ENCODE measurements around the gene SEC23IP. TPM values are rescaled to one million over a fixed set of nuclear protein-coding genes. Genes with fewer than 3 reads are reported as not detected.

SEC23IP gene
- total RNA-seq, 1 donor from 2014 or later: 39.2 TPM

- Histone ChIP-seq H4K20me1 (ENCODE audit: low read depth) (peaks cover 5% of the 10 kb centered on the region), H3F3A (ENCODE audit: low read depth) (peaks cover 15% of the 10 kb centered on the region), H3K4me1 (peaks cover 5% of the 10 kb centered on the region), H3K79me2 (ENCODE audit: low read depth) (no peaks in the 10 kb centered on the region), H3K36me3 (peaks cover 35% of the 10 kb centered on the region), H3K4me3 (no peak overlapping the region), H3K9ac (no peak overlapping the region), H3K4me2 (no peak overlapping the region), H3K27me3 (no peaks in the 10 kb centered on the region), H2AFZ (replicated peaks) (no peak overlapping the region), H3K9me3 (ENCODE audit: low read depth) (no peaks in the 10 kb centered on the region), H3K27ac (peak overlapping the region; percentile 79)
- peaks cover 21% of the 10 kb centered on the region for H3K36me3 Mint-ChIP-seq
- peaks cover 11% of the 10 kb centered on the region for H3K4me1 Mint-ChIP-seq
- H3K9me3 Mint-ChIP-seq: no peaks in the 10 kb centered on the region
- TF ChIP-seq EZH2phosphoT487 (IDR thresholded peaks at IDR 0.05): no peak
- no peak for TF ChIP-seq EZH2 (IDR thresholded peaks at IDR 0.05)
- TF ChIP-seq CTCF (IDR thresholded peaks at IDR 0.05): no peak
- no peak for DNase-seq (ENCODE audit: low spot score)
- peak overlapping the region; percentile 57 for H3K27ac Mint-ChIP-seq
- no peak overlapping the region for H3K4me3 Mint-ChIP-seq
- no peaks in the 10 kb centered on the region for H3K27me3 Mint-ChIP-seq (ENCODE audit: insufficient read depth, low read depth)
These were observed 40.1 kb downstream of the SEC23IP start for GRCh38 chr10:119932631-119933030.

- Mint-ChIP-seq H3K9me3 (no peaks in the 10 kb centered on the region), H3K36me3 (peaks cover 23% of the 10 kb centered on the region), H3K4me3 (no peak overlapping the region)
These were observed 40.6 kb downstream of the SEC23IP start for GRCh38 chr10:119933179-119933578.

GRCh38 chr10:119940487-119940886, 48.0 kb downstream of the SEC23IP start:
- H3K4me1 ChIP-seq: no peaks in the 10 kb centered on the region
- H3K27ac Mint-ChIP-seq: no peak overlapping the region
- H3K4me1 Mint-ChIP-seq: no peaks in the 10 kb centered on the region
- H3K36me3 Mint-ChIP-seq: peaks cover 34% of the 10 kb centered on the region
- H3K9ac ChIP-seq: no peak overlapping the region
- H3K79me2 ChIP-seq (ENCODE audit: low read depth): no peaks in the 10 kb centered on the region
- no peaks in the 10 kb centered on the region for H3K27me3 Mint-ChIP-seq (ENCODE audit: insufficient read depth, low read depth)
- no peak overlapping the region for H2AFZ ChIP-seq (replicated peaks)
- H3K27me3 ChIP-seq: no peaks in the 10 kb centered on the region
- H3K4me2 ChIP-seq: no peak overlapping the region
- no peak overlapping the region for H3K4me3 ChIP-seq
- DNase-seq (ENCODE audit: low spot score): no peak
- H4K20me1 ChIP-seq (ENCODE audit: low read depth): no peaks in the 10 kb centered on the region
- no peaks in the 10 kb centered on the region for H3K9me3 Mint-ChIP-seq
- no peaks in the 10 kb centered on the region for H3F3A ChIP-seq (ENCODE audit: low read depth)
- no peak overlapping the region for H3K27ac ChIP-seq
- H3K9me3 ChIP-seq (ENCODE audit: low read depth): no peaks in the 10 kb centered on the region
- H3K4me3 Mint-ChIP-seq: no peak overlapping the region
- peaks cover 5% of the 10 kb centered on the region for H3K36me3 ChIP-seq
- TF ChIP-seq EZH2phosphoT487 (IDR thresholded peaks at IDR 0.05) (no peak), CTCF (IDR thresholded peaks at IDR 0.05) (no peak), EZH2 (IDR thresholded peaks at IDR 0.05) (no peak)

More at GRCh38 chr10:119933179-119933578, 40.6 kb downstream of the SEC23IP start:
- Mint-ChIP-seq H3K27me3 (ENCODE audit: insufficient read depth, low read depth) (no peaks in the 10 kb centered on the region), H3K4me1 (peaks cover 11% of the 10 kb centered on the region), H3K27ac (no peak overlapping the region)
- peak; percentile 78 for DNase-seq (ENCODE audit: low spot score)
- H3K9me3 ChIP-seq (ENCODE audit: low read depth): no peaks in the 10 kb centered on the region
- H3K4me3 ChIP-seq: no peak overlapping the region
- H3K27me3 ChIP-seq: no peaks in the 10 kb centered on the region
- H3K27ac ChIP-seq: no peak overlapping the region
- peaks cover 15% of the 10 kb centered on the region for H3F3A ChIP-seq (ENCODE audit: low read depth)
- H4K20me1 ChIP-seq (ENCODE audit: low read depth): peaks cover 5% of the 10 kb centered on the region
- peaks cover 29% of the 10 kb centered on the region for H3K36me3 ChIP-seq
- H3K79me2 ChIP-seq (ENCODE audit: low read depth): no peaks in the 10 kb centered on the region
- H3K4me2 ChIP-seq: no peak overlapping the region
- H3K4me1 ChIP-seq: peaks cover 5% of the 10 kb centered on the region
- no peak overlapping the region for H2AFZ ChIP-seq (replicated peaks)
- H3K9ac ChIP-seq: no peak overlapping the region
- TF ChIP-seq CTCF (IDR thresholded peaks at IDR 0.05): peak; percentile 81
- no peak for TF ChIP-seq EZH2phosphoT487 (IDR thresholded peaks at IDR 0.05)
- no peak for TF ChIP-seq EZH2 (IDR thresholded peaks at IDR 0.05)
